Measurements from ENCODE around the gene FERMT2.

The FERMT2 gene

DNA sequence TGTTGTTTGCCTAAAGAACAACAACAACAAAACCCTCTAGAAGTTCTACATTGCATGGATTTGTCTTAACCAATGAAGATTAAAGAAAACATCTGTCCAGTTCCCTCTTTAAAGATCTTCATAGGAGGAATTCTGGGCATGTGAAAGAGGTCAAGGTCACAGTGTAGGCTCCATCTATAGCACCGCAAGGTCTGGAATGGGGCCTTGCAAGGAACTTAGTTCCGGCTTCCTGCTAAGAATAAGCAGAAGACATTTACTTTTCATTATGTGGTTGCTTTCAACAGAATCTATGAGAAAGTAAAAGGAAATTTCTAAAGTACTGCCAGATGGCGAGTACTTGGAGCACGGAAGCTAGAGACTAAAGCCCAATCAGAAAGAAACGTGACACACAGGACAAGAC lies 102.2 kb downstream of the FERMT2 start:
- Mint-ChIP-seq H3K4me3 (no peak overlapping the region), H3K9me3 (no peaks in the 10 kb centered on the region), H3K27me3 (no peaks in the 10 kb centered on the region), H3K27ac (no peak overlapping the region), H3K4me1 (ENCODE audit: low read depth) (no peaks in the 10 kb centered on the region), H3K36me3 (ENCODE audit: low read depth) (no peaks in the 10 kb centered on the region)

DNA sequence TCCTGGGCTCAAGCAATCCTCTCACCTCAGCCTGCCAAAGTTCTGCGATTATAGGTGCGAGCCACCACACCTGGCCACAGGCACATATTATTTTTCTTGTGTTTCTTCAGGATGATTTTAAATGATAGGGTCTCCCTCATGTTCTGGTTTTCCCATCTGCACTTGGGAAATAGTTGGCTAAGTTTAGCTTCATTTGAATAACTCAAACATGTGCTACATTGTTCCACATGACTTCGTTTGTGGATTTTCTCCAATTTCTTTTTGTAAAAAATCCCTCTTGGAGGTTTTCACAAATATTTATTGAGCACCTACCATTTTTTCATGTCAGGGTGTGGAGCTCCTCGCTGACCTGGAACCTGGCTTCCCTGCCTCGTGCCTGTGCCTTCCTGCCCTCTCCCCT lies 104.3 kb downstream of the FERMT2 start:
- no peaks in the 10 kb centered on the region for H3K27me3 Mint-ChIP-seq
- H3K4me3 Mint-ChIP-seq, result no peak overlapping the region
- H3K36me3 Mint-ChIP-seq (ENCODE audit: low read depth), result no peaks in the 10 kb centered on the region
- no peaks in the 10 kb centered on the region for H3K4me1 Mint-ChIP-seq (ENCODE audit: low read depth)
- H3K9me3 Mint-ChIP-seq, result no peaks in the 10 kb centered on the region
- H3K27ac Mint-ChIP-seq, result no peak overlapping the region

DNA sequence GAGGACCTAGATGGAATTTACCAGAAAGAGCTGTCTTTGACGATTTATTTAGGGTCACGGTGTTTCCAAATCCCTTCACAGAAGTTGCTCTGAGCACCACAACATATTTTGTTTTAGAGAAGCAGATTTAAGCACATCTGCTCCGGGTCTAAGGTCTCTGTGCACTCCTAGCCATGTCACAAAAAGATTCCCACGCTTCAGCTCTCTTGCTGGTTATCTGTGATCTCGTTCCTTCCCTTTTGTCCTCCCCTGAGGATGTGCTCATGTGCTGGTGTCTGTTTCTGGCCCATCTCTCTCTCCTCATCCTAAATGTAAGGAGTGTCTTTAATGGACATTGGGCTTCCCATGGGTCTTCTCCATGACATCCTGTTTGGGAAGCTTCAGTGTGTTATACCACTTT lies 105.8 kb downstream of the FERMT2 start:
- Mint-ChIP-seq H3K4me3 (no peak overlapping the region), H3K27me3 (no peaks in the 10 kb centered on the region), H3K27ac (no peak overlapping the region), H3K4me1 (ENCODE audit: low read depth) (no peaks in the 10 kb centered on the region), H3K36me3 (ENCODE audit: low read depth) (no peaks in the 10 kb centered on the region), H3K9me3 (no peaks in the 10 kb centered on the region)

DNA sequence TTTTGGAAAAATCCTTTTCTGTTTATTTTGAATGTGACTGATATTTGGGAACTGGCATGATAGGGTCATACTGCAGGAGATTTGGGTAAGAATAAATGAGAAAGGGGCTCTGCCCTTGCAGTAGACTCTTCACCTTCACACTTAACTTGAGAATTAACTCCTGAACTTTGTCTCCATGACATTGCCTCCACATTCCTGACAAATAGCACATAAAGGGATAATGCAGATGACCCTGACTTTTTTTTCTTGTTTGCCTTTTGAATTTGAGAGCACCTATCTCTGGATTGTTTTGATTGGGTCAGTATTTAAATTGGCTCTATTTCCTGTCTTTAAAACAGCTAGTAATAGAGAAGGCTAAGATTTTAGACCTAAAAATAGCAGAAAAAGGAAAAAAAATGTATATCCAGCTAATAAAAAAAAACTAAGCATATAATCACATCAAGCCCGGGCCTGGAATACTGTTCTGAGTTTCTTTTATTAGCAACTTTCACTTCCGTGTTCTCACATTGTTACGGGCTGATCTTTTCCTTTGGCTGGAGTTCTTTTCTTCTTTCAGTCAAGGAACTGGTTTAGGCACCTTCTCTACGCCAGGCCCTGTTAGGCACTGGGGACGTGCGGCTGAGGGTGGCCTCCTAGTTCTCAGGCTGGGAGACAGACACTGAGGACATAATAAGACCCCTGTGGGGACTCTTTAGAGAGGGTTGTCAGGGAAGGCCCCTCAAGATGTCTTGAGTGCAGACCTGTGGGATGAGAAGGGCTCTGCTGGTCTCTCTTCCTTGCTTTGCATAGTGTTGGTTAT lies 106.4 kb downstream of the FERMT2 start:
- no peaks in the 10 kb centered on the region for H3K4me1 Mint-ChIP-seq (ENCODE audit: low read depth)
- H3K27ac Mint-ChIP-seq, result no peak overlapping the region
- H3K27me3 Mint-ChIP-seq, result no peaks in the 10 kb centered on the region
- H3K4me3 Mint-ChIP-seq, result no peak overlapping the region
- H3K36me3 Mint-ChIP-seq (ENCODE audit: low read depth), result no peaks in the 10 kb centered on the region
- no peaks in the 10 kb centered on the region for H3K9me3 Mint-ChIP-seq

DNA sequence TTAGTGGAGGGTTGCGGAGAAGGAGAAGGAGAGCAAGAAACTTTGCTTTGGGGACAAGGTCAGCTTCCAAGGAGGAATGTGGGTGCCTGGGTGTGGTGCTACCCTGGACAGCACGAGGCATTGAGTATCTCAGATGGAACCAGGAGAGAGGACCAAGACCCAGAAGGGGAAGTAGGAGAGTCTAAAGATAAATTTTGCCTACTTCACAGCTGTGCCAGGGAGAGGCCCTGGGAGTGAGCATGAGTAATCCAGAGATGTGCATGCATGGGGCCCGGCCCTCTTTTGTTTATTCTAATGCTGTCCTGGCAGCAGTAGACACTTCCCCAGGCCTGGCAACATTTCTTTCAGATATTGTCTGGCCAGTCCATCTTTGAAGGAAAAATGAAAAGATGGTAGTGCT lies 110.0 kb downstream of the FERMT2 start:
- no peaks in the 10 kb centered on the region for H3K27me3 Mint-ChIP-seq

GRCh38 chr14:52837451-52837850 lies 113.4 kb downstream of the FERMT2 start:
- no peaks in the 10 kb centered on the region for H3K4me1 Mint-ChIP-seq (ENCODE audit: low read depth)

More for the DNA sequence above, 110.0 kb downstream of the FERMT2 start:
- Mint-ChIP-seq H3K4me1 (ENCODE audit: low read depth) (no peaks in the 10 kb centered on the region), H3K36me3 (ENCODE audit: low read depth) (no peaks in the 10 kb centered on the region), H3K4me3 (no peak overlapping the region), H3K27ac (no peak overlapping the region), H3K9me3 (no peaks in the 10 kb centered on the region)

DNA sequence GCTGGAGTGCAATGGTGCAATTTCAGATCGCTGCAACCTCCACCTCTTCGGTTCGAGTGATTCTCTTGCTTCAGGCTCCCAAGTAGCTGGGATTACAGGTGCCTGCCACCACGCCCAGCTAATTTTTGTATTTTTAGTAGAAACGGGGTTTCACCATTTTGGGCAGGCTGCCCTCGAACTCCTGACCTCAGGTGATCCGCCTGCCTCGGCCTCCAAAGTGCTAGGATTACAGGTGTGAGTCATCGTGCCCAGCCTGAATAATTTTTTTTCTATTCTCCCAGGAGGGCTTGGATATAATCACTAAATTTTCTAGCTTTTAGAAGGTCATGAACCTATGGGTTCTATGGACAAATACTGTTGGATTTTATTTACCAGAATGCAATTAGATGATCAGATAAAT lies 114.8 kb downstream of the FERMT2 start:
- no peak overlapping the region for H3K27ac Mint-ChIP-seq
- H3K36me3 Mint-ChIP-seq (ENCODE audit: low read depth), result no peaks in the 10 kb centered on the region
- H3K27me3 Mint-ChIP-seq, result no peaks in the 10 kb centered on the region
- H3K9me3 Mint-ChIP-seq, result no peaks in the 10 kb centered on the region
- no peak overlapping the region for H3K4me3 Mint-ChIP-seq
- H3K4me1 Mint-ChIP-seq (ENCODE audit: low read depth), result no peaks in the 10 kb centered on the region

More at GRCh38 chr14:52837451-52837850, 113.4 kb downstream of the FERMT2 start:
- H3K27me3 Mint-ChIP-seq, result no peaks in the 10 kb centered on the region
- no peaks in the 10 kb centered on the region for H3K36me3 Mint-ChIP-seq (ENCODE audit: low read depth)
- no peak overlapping the region for H3K4me3 Mint-ChIP-seq
- H3K9me3 Mint-ChIP-seq, result no peaks in the 10 kb centered on the region
- H3K27ac Mint-ChIP-seq, result no peak overlapping the region

DNA sequence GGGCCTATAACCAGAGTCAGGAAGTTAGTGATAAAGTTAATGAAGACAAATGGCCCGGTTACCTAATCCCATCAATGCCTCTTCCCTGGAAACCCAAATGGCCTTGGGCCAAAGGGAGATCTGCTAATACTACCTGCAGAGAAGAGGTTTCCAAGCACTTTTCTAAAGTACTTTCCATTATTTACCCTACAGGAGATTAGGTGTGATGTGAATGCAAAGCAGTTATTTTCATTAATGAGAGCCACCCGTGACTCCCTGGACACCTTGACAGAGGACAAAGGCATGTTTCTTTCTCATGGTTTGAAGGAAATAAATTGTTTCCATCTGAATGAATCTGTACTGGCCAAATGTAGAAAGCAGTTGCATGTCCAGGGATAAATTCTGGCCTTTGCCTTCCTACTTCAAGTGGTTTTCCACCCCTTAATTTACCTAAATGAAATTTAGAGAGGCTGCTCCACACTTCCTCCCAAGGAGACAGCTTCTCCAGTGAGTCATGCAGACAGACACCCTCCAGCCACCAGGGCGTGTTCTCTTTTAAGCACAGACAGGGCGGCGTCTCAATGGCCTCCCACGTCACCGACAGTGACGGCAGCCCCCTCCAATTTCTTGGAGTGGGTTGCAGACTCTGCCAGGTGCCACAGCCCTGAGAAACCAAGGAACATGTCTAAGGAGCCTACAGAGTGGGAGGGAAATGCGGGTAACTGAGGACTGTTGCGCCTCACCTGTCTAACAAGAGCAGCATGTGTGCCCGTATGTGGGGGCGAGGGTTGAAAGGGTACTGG lies 115.5 kb downstream of the FERMT2 start:
- no peaks in the 10 kb centered on the region for H3K4me1 Mint-ChIP-seq (ENCODE audit: low read depth)
- no peaks in the 10 kb centered on the region for H3K9me3 Mint-ChIP-seq
- no peaks in the 10 kb centered on the region for H3K36me3 Mint-ChIP-seq (ENCODE audit: low read depth)
- H3K27ac Mint-ChIP-seq, result no peak overlapping the region
- no peaks in the 10 kb centered on the region for H3K27me3 Mint-ChIP-seq
- H3K4me3 Mint-ChIP-seq, result no peak overlapping the region

GRCh38 chr14:52834440-52834842 lies 116.4 kb downstream of the FERMT2 start:
- Mint-ChIP-seq H3K4me3 (no peak overlapping the region), H3K27ac (no peak overlapping the region), H3K9me3 (no peaks in the 10 kb centered on the region), H3K36me3 (ENCODE audit: low read depth) (no peaks in the 10 kb centered on the region), H3K27me3 (no peaks in the 10 kb centered on the region), H3K4me1 (ENCODE audit: low read depth) (no peaks in the 10 kb centered on the region)

GRCh38 chr14:52833891-52834290 lies 117.0 kb downstream of the FERMT2 start:
- Mint-ChIP-seq H3K27ac (no peak overlapping the region), H3K4me1 (ENCODE audit: low read depth) (no peaks in the 10 kb centered on the region), H3K27me3 (no peaks in the 10 kb centered on the region), H3K36me3 (ENCODE audit: low read depth) (no peaks in the 10 kb centered on the region), H3K4me3 (no peak overlapping the region), H3K9me3 (no peaks in the 10 kb centered on the region)

DNA sequence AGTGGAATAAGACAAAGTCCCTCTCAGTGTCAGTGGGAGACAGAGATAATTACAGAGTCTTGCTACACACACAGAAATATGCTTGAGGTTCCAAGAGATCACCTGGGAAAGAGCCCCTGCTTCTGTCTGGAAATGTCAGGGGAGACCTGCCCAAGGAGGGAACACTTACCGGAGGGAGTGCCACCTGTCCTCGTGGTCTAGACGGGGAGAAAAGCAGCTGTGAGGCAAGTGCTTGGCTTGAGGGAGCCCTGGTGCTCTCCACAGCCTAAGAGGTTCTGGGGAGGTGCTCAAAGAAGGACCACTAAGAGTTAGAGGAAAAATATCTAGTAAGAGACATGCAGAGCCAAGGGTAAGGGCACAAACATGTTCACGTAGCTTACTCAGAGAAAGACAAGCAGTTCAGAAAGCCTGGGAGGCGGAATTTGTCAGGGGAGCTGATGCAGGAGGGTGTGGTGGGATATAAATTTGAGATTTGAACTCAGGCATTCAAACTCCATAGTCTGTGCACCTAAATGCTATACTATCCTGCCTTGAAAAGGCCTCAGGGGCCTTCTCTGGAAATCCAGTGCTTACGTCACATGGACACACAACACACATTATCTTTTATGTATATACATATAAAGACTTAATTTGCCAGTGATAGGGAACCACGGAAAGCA lies 121.2 kb downstream of the FERMT2 start:
- Mint-ChIP-seq H3K4me3 (no peak overlapping the region), H3K27ac (no peak overlapping the region), H3K36me3 (ENCODE audit: low read depth) (no peaks in the 10 kb centered on the region), H3K4me1 (ENCODE audit: low read depth) (no peaks in the 10 kb centered on the region), H3K9me3 (no peaks in the 10 kb centered on the region), H3K27me3 (peaks cover under 1% of the 10 kb centered on the region)

DNA sequence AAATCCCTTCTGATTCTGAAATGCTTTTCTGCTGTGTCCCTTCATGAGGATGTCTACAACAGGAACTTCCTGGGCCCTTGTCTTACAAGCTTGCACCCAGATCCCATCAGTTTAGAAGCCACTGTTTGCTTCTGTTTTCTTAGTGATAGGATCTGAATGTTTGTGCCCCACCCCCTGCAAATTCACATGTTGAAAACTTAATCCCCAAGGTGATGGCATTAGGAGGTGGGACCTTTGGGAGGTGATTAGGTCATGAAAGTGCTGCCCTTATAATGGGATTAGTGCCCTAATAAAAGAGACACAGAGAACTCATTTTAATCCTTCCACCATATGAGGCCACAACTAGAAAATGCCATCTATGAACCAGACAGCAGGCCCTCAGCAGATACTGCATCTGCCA lies 123.4 kb downstream of the FERMT2 start:
- no peaks in the 10 kb centered on the region for H3K4me1 Mint-ChIP-seq (ENCODE audit: low read depth)
- no peaks in the 10 kb centered on the region for H3K9me3 Mint-ChIP-seq
- no peak overlapping the region for H3K4me3 Mint-ChIP-seq
- H3K27me3 Mint-ChIP-seq, result peaks cover 5% of the 10 kb centered on the region
- H3K36me3 Mint-ChIP-seq (ENCODE audit: low read depth), result no peaks in the 10 kb centered on the region
- H3K27ac Mint-ChIP-seq, result no peak overlapping the region

- H3K36me3 Mint-ChIP-seq (ENCODE audit: low read depth), result no peaks in the 10 kb centered on the region
- peaks cover 5% of the 10 kb centered on the region for H3K27me3 Mint-ChIP-seq
- H3K4me3 Mint-ChIP-seq, result no peak overlapping the region
- H3K4me1 Mint-ChIP-seq (ENCODE audit: low read depth), result no peaks in the 10 kb centered on the region
- no peaks in the 10 kb centered on the region for H3K9me3 Mint-ChIP-seq
- H3K27ac Mint-ChIP-seq, result no peak overlapping the region
These were observed 125.8 kb downstream of the FERMT2 start for GRCh38 chr14:52825085-52825484.

DNA sequence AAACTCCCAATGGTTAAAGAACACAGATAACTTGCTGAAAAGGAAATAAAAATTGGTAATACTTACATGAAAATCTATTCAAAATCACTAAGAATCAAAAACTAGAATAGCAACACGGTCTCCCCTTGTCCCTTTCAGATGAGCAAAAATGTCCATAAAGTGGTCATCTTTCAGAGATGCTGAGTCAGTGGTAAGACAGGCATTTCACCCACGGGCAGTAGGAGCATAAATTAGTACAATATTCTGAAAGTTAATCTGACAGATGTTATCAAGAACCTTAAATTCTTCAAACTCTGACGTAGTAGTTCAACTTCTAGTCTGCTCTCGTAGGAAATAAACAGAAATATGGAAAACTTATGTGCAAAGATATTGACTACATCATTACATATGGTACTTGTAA lies 126.4 kb downstream of the FERMT2 start:
- Mint-ChIP-seq H3K36me3 (ENCODE audit: low read depth) (no peaks in the 10 kb centered on the region), H3K9me3 (no peaks in the 10 kb centered on the region)

GRCh38 chr14:52821805-52822250 lies 129.0 kb downstream of the FERMT2 start:
- Mint-ChIP-seq H3K36me3 (ENCODE audit: low read depth) (no peaks in the 10 kb centered on the region), H3K9me3 (no peaks in the 10 kb centered on the region), H3K27me3 (peaks cover 5% of the 10 kb centered on the region), H3K4me3 (no peak overlapping the region), H3K4me1 (ENCODE audit: low read depth) (no peaks in the 10 kb centered on the region), H3K27ac (no peak overlapping the region)

More for the DNA sequence above, 126.4 kb downstream of the FERMT2 start:
- Mint-ChIP-seq H3K4me1 (ENCODE audit: low read depth) (no peaks in the 10 kb centered on the region), H3K27me3 (peaks cover 5% of the 10 kb centered on the region), H3K4me3 (no peak overlapping the region), H3K27ac (no peak overlapping the region)
